ENCODE measurements around the gene HEBP1. TPM values are rescaled to one million over a fixed set of nuclear protein-coding genes. Genes with fewer than 3 reads are reported as not detected.

The HEBP1 gene
- total RNA-seq, 1 donor from 2014 or later: 47.6 TPM

GRCh38 chr12:12979126-12979525, 20.9 kb downstream of the HEBP1 start:
- Histone ChIP-seq H3K4me3 (no peak overlapping the region), H3K36me3 (peaks cover 0 to 12% of the 10 kb centered on the region in 2 donors), H3K27me3 (no peaks in the 10 kb centered on the region), H3K9me3 (no peaks in the 10 kb centered on the region), H3K4me1 (peaks cover 48% of the 10 kb centered on the region), H3K27ac (peak overlapping the region; percentile 82)
- no peak for DNase-seq (ENCODE audit: extremely low spot score in 2 of 2)
- intact Hi-C loops (cut with DNase I): loop anchor here (5.0 to 10.0 kb wide), 2 partner anchors 62 to 144 kb away; no protein-coding TSS in a partner anchor
- TF ChIP-seq CTCF (IDR thresholded peaks at IDR 0.05) (no peak), POLR2AphosphoS5 (IDR thresholded peaks at IDR 0.05; ENCODE audit: insufficient read depth in 1 of 2, low read depth in 1 of 2) (no peak), POLR2A (IDR thresholded peaks at IDR 0.05) (no peak)

- no peaks in the 10 kb centered on the region for H3K27me3 ChIP-seq
- peaks cover 0 to 31% of the 10 kb centered on the region in 2 donors for H3K36me3 ChIP-seq
- intact Hi-C loops (cut with DNase I): loop anchor here (5.0 to 10.0 kb wide), 2 partner anchors 60 to 142 kb away; no protein-coding TSS in a partner anchor
- H3K27ac ChIP-seq: peak overlapping the region; percentile 82
- peaks cover 3% of the 10 kb centered on the region for H3K9me3 ChIP-seq
- TF ChIP-seq POLR2AphosphoS5 (IDR thresholded peaks at IDR 0.05; ENCODE audit: insufficient read depth in 1 of 2, low read depth in 1 of 2) (no peak), POLR2A (IDR thresholded peaks at IDR 0.05) (no peak)
- no peak for DNase-seq (ENCODE audit: extremely low spot score in 2 of 2)
- H3K4me3 ChIP-seq: no peak overlapping the region
- peaks cover 48% of the 10 kb centered on the region for H3K4me1 ChIP-seq
These were observed 22.8 kb downstream of the HEBP1 start for GRCh38 chr12:12977231-12977630.

GRCh38 chr12:12976366-12976765, 23.7 kb downstream of the HEBP1 start:
- H3K27ac ChIP-seq: peak overlapping the region; percentile 82
- intact Hi-C loops (cut with DNase I): loop anchor here (5.0 to 10.0 kb wide), 2 partner anchors 59 to 142 kb away; no protein-coding TSS in a partner anchor
- no peak for DNase-seq (ENCODE audit: extremely low spot score in 2 of 2)

GRCh38 chr12:12975322-12976077, 24.6 kb downstream of the HEBP1 start:
- Histone ChIP-seq H3K4me1 (peaks cover 42% of the 10 kb centered on the region), H3K9me3 (peaks cover 3% of the 10 kb centered on the region), H3K36me3 (peaks cover 0 to 31% of the 10 kb centered on the region in 2 donors), H3K27me3 (no peaks in the 10 kb centered on the region), H3K27ac (peak overlapping the region; percentile 82), H3K4me3 (no peak overlapping the region)
- intact Hi-C loops (cut with DNase I): loop anchor here (5.0 to 10.0 kb wide), 2 partner anchors 58 to 141 kb away; no protein-coding TSS in a partner anchor
- peak; percentile 1 to 20 (median 14) for TF ChIP-seq CTCF (IDR thresholded peaks at IDR 0.05)
- no peak for TF ChIP-seq POLR2A (IDR thresholded peaks at IDR 0.05)
- DNase-seq (ENCODE audit: extremely low spot score in 2 of 2): no peak

More at GRCh38 chr12:12976366-12976765, 23.7 kb downstream of the HEBP1 start:
- TF ChIP-seq CTCF (IDR thresholded peaks at IDR 0.05) (no peak), POLR2AphosphoS5 (IDR thresholded peaks at IDR 0.05; ENCODE audit: insufficient read depth in 1 of 2, low read depth in 1 of 2) (peak; percentile 40 to 98)
- Histone ChIP-seq H3K36me3 (peaks cover 0 to 31% of the 10 kb centered on the region in 2 donors), H3K27me3 (no peaks in the 10 kb centered on the region), H3K4me3 (no peak overlapping the region), H3K4me1 (peaks cover 48% of the 10 kb centered on the region), H3K9me3 (peaks cover 3% of the 10 kb centered on the region)

- intact Hi-C loops (cut with DNase I): loop anchor here (10.0 kb wide), 1 partner anchor 139 kb away; no protein-coding TSS in a partner anchor
- DNase-seq (ENCODE audit: extremely low spot score in 2 of 2): no peak
- TF ChIP-seq POLR2AphosphoS5 (IDR thresholded peaks at IDR 0.05; ENCODE audit: insufficient read depth in 1 of 2, low read depth in 1 of 2) (no peak), CTCF (IDR thresholded peaks at IDR 0.05) (no peak), POLR2A (IDR thresholded peaks at IDR 0.05) (no peak)
- Histone ChIP-seq H3K9me3 (peaks cover 3% of the 10 kb centered on the region), H3K27me3 (no peaks in the 10 kb centered on the region), H3K36me3 (peaks cover 0 to 31% of the 10 kb centered on the region in 2 donors), H3K27ac (peak overlapping the region; percentile 82), H3K4me1 (peaks cover 29% of the 10 kb centered on the region), H3K4me3 (no peak overlapping the region)
These were observed 25.9 kb downstream of the HEBP1 start for GRCh38 chr12:12974211-12974610.

Data from vagina (tissue), 2 donors.